Trophoblast cell (in vitro differentiated cells and primary cell): Measurements from ENCODE around the gene JAGN1.

Experiments used
- DNase-seq, 2 donors: peaks; one replicate each; pipeline ENCODE4 v3.0.0-alpha.2; 2016
- H2AFZ ChIP-seq: 2 replicates; pipeline ENCODE4 v1.6.1; 2013; ENCODE audit warnings: low read length, moderate library complexity, mild to moderate bottlenecking; ENCODE audit not compliant: insufficient read depth, poor library complexity
- H2AK5ac ChIP-seq: 2 replicates; pipeline ENCODE4 v1.6.1; 2013; ENCODE audit warnings: mild to moderate bottlenecking, low read length
- H2BK120ac ChIP-seq: 2 replicates; pipeline ENCODE4 v1.6.1; 2013; ENCODE audit warnings: low read length, mild to moderate bottlenecking, moderate library complexity; ENCODE audit not compliant: insufficient read depth, poor library complexity
- H2BK12ac ChIP-seq: 2 replicates; pipeline ENCODE4 v1.6.1; 2013; ENCODE audit warnings: mild to moderate bottlenecking, low read length, moderate library complexity
- H2BK5ac ChIP-seq: 2 replicates; pipeline ENCODE4 v1.6.1; 2013; ENCODE audit warnings: low read length, low read depth, moderate library complexity, mild to moderate bottlenecking; ENCODE audit not compliant: poor library complexity
- H3K14ac ChIP-seq: 2 replicates; pipeline ENCODE4 v1.6.1; 2013; ENCODE audit warnings: mild to moderate bottlenecking, low read length
- H3K18ac ChIP-seq: 2 replicates; pipeline ENCODE4 v1.6.1; 2013; ENCODE audit warnings: mild to moderate bottlenecking, low read length
- H3K23ac ChIP-seq: 2 replicates; pipeline ENCODE4 v1.6.1; 2013; ENCODE audit warnings: low read length
- H3K27ac ChIP-seq: 2 replicates; pipeline ENCODE4 v1.5.1; 2013; ENCODE audit warnings: low read depth, mild to moderate bottlenecking, inconsistent platforms, low read length, moderate library complexity
- H3K27me3 ChIP-seq: 2 replicates; pipeline ENCODE4 v1.6.1; 2013; ENCODE audit warnings: inconsistent platforms, mild to moderate bottlenecking, low read length, moderate library complexity; ENCODE audit not compliant: insufficient read depth
- H3K36me3 ChIP-seq, 2 experiments: 1 replicate in 1 of 2; 2 replicates in 1 of 2; pipeline ENCODE4 v1.6.1; 2013; ENCODE audit warnings: low read length in 2 of 2, mild to moderate bottlenecking in 2 of 2, moderate library complexity in 1 of 2; ENCODE audit not compliant: insufficient read depth in 2 of 2, control insufficient read depth in 1 of 2
- H3K4ac ChIP-seq: 2 replicates; pipeline ENCODE4 v1.6.1; 2013; ENCODE audit warnings: low read depth, mild to moderate bottlenecking, low read length, moderate library complexity
- H3K4me1 ChIP-seq, 2 experiments: 1 replicate in 1 of 2; 2 replicates in 1 of 2; pipeline ENCODE4 v1.6.1; 2013; ENCODE audit warnings: low read length in 2 of 2, mild to moderate bottlenecking in 2 of 2, moderate library complexity in 1 of 2; ENCODE audit not compliant: insufficient read depth in 2 of 2, control insufficient read depth in 1 of 2
- H3K4me2 ChIP-seq: 2 replicates; pipeline ENCODE4 v1.6.1; 2013; ENCODE audit warnings: inconsistent platforms, mild to moderate bottlenecking, low read length, moderate library complexity
- H3K4me3 ChIP-seq: 2 replicates; pipeline ENCODE4 v1.5.1; 2013; ENCODE audit warnings: mild to moderate bottlenecking, low read depth, low read length, inconsistent platforms
- H3K79me1 ChIP-seq: one replicate; pipeline ENCODE4 v1.6.1; 2013; ENCODE audit warnings: low read length
- H3K79me2 ChIP-seq: 2 replicates; pipeline ENCODE4 v1.6.1; 2013; ENCODE audit warnings: low read length, mild to moderate bottlenecking; ENCODE audit not compliant: control insufficient read depth, insufficient read depth, poor library complexity
- H3K9ac ChIP-seq: 2 replicates; pipeline ENCODE4 v1.6.1; 2013; ENCODE audit warnings: mild to moderate bottlenecking, low read length
- H3K9me3 ChIP-seq: 2 replicates; pipeline ENCODE4 v1.6.1; 2013; ENCODE audit warnings: low read depth, mild to moderate bottlenecking, control low read depth, inconsistent platforms, low read length; ENCODE audit not compliant: insufficient read depth
- H4K12ac ChIP-seq: 2 replicates; pipeline ENCODE4 v1.6.1; 2013; ENCODE audit warnings: low read depth, mild to moderate bottlenecking, low read length, moderate library complexity
- H4K8ac ChIP-seq: 2 replicates; pipeline ENCODE4 v1.6.1; 2013; ENCODE audit warnings: low read depth, mild to moderate bottlenecking, low read length, moderate library complexity
- H4K91ac ChIP-seq: one replicate; pipeline ENCODE4 v1.6.1; 2013; ENCODE audit warnings: low read depth, mild to moderate bottlenecking, low read length, moderate library complexity
- WGBS: extraction: QIAGEN DNeasy Blood & Tissue Kit; methylation state at CpG from one replicate; pipeline ENCODE4 v1.1.7; 2013; ENCODE audit warnings: missing lambda C conversion rate; ENCODE audit not compliant: insufficient read length, insufficient coverage; ENCODE audit errors: extremely low coverage; 5-methylcytosine and 5-hydroxymethylcytosine counted together

Gene JAGN1

DNA sequence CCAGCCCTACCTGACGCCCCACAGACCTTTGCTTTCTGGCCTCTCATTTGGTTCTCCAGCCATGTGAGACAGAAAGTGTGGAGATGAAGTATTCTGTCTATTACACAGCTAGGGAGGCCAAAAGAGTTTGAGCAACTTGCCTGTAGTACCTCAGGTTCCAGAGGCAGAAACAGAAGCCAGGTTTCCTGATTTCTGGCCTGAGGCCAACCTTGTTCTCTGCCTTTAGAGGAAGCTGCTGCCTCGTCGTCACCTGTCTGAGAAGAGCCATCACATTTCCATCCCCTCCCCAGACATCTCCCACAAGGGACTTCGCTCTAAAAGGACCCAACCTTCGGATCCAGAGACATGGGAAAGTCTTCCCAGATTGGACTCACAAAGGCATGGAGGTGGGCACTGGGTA lies 16.1 kb downstream of the JAGN1 start:
- Histone ChIP-seq H2BK12ac (no peak overlapping the region), H3K4me2 (no peak overlapping the region), H3K79me2 (peaks cover 3% of the 10 kb centered on the region), H3K27ac (no peak overlapping the region), H3K18ac (no peak overlapping the region), H4K8ac (no peak overlapping the region), H3K23ac (no peak overlapping the region), H2AFZ (no peak overlapping the region), H3K4me1 (peaks cover 13 to 19% of the 10 kb centered on the region in 2 experiments), H4K12ac (no peak overlapping the region), H3K27me3 (no peaks in the 10 kb centered on the region), H3K14ac (no peak overlapping the region), H3K9ac (no peak overlapping the region), H3K79me1 (peaks cover 6% of the 10 kb centered on the region), H3K9me3 (no peaks in the 10 kb centered on the region), H2BK5ac (no peak overlapping the region), H3K36me3 (peaks cover 3 to 5% of the 10 kb centered on the region in 2 experiments), H3K4me3 (no peak overlapping the region), H2BK120ac (no peak overlapping the region), H2AK5ac (no peak overlapping the region), H4K91ac (no peak overlapping the region), H3K4ac (no peak overlapping the region)
- no peak for DNase-seq
- WGBS = no CpG with 5 or more reads among the region's 5 CpGs

DNA sequence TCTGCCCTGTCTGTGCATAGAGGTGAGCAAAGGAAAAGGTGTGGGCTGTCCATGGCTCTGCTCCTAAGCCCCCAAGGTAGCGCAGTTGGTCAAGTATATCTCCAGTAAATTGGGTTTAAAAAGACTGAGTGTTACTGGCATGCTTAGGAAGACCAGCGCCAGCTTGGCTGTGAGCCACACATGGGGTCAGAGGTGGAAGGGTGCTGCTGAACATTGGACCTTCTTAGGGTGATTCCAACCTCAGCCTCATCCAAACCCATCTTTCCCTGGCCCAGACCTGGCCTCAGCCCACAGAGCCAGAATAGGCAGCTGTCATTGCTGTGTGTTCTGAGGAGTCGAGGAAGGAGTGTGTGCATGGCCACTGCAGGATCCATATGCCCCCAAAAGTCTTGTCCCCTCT lies 17.9 kb downstream of the JAGN1 start:
- Histone ChIP-seq H3K27me3 (no peaks in the 10 kb centered on the region), H2BK120ac (no peak overlapping the region), H3K79me2 (no peaks in the 10 kb centered on the region), H4K91ac (no peak overlapping the region), H2AFZ (no peak overlapping the region), H3K27ac (no peak overlapping the region), H2BK5ac (no peak overlapping the region), H2AK5ac (no peak overlapping the region), H3K4me3 (no peak overlapping the region), H3K4me2 (no peak overlapping the region), H3K4ac (no peak overlapping the region), H3K14ac (no peak overlapping the region), H4K8ac (no peak overlapping the region), H3K79me1 (peaks cover 3% of the 10 kb centered on the region), H3K9ac (no peak overlapping the region), H3K23ac (no peak overlapping the region), H3K18ac (no peak overlapping the region), H3K4me1 (peaks cover 0 to 5% of the 10 kb centered on the region in 2 experiments), H4K12ac (no peak overlapping the region), H3K9me3 (no peaks in the 10 kb centered on the region), H3K36me3 (peaks cover 3 to 5% of the 10 kb centered on the region in 2 experiments), H2BK12ac (no peak overlapping the region)
- no CpG with 5 or more reads among the region's 3 CpGs for WGBS
- no peak for DNase-seq

DNA sequence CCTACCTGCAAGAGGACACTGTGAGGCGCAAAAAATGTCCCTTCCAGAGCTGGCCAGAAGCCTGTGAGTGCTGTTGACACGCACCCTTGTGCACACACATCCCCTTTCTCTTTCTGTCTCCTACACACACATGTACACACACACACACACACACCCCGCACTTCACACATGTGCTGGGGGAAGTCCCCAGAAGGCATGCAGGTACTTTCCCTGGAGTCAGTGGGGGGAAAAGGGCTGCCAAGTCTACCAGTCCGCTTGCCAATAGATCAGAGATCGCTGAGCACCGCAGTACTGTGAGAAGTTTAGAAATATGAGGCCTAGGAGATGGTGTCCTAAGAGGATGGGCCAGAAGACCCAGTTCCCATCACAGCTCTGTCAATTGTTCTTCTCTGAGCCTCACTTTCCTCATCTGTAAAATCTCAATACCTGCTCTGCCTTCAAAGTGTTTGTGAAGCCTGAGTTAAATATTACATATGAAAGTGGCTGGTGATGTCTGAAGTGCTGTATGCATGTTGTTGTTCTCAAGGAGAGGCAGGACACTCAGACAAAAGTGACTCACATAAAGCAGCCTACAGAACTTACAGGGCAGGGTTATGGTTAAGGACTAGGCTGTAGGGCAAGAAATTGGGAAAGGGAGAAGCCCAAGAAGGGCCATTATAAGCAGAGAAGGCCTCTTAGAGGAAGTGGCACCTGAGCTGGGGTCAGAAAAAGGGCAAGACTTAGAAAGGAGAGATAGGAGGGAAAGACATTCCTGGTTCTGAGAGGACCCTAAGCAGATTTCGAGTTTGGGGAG lies 19.0 kb downstream of the JAGN1 start:
- Histone ChIP-seq H2AK5ac (no peak overlapping the region), H3K4me1 (peaks cover 0 to 3% of the 10 kb centered on the region in 2 experiments), H3K79me1 (no peaks in the 10 kb centered on the region), H2AFZ (no peak overlapping the region), H3K27me3 (no peaks in the 10 kb centered on the region), H3K14ac (no peak overlapping the region), H2BK120ac (no peak overlapping the region), H4K8ac (no peak overlapping the region), H3K9me3 (no peaks in the 10 kb centered on the region), H3K27ac (no peak overlapping the region), H3K79me2 (no peaks in the 10 kb centered on the region), H3K36me3 (peaks cover 3 to 5% of the 10 kb centered on the region in 2 experiments), H3K9ac (no peak overlapping the region), H3K4ac (no peak overlapping the region), H3K4me3 (no peak overlapping the region), H2BK5ac (no peak overlapping the region), H3K4me2 (no peak overlapping the region), H3K18ac (no peak overlapping the region), H4K91ac (no peak overlapping the region), H2BK12ac (no peak overlapping the region), H3K23ac (no peak overlapping the region), H4K12ac (no peak overlapping the region)
- WGBS = no CpG with 5 or more reads among the region's 7 CpGs
- no peak for DNase-seq

DNA sequence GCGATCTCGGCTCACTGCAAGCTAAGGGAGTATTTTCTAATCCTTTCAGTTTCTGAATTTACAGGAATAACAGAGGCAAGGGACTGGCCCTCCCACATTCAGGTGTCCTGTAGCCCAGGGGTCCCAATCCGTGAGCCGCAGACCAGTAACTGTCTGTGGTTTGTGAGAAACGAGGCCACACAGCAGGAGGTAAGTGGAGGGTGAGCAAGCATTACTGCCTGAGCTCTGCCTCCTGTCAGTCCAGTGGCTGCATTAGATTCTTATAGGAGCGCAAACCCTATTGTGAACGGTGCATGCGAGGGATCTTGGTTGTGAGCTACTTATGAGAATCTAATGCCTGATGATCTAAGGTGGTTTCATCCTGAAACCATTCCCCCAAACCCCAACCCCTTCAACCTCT lies 21.5 kb downstream of the JAGN1 start:
- H3K4me1 ChIP-seq = peaks cover 6 to 12% of the 10 kb centered on the region in 2 experiments
- no peak overlapping the region for H3K4me3 ChIP-seq
- peaks cover 2 to 3% of the 10 kb centered on the region in 2 experiments for H3K36me3 ChIP-seq
- H3K14ac ChIP-seq = no peak overlapping the region
- H3K9me3 ChIP-seq = no peaks in the 10 kb centered on the region
- no peak overlapping the region for H3K9ac ChIP-seq
- no peak overlapping the region for H3K4ac ChIP-seq
- no peak overlapping the region for H3K27ac ChIP-seq
- no peak overlapping the region for H4K91ac ChIP-seq
- no peak overlapping the region for H2AFZ ChIP-seq
- no peaks in the 10 kb centered on the region for H3K27me3 ChIP-seq
- H3K4me2 ChIP-seq = no peak overlapping the region
- H3K79me1 ChIP-seq = peaks cover 14% of the 10 kb centered on the region
- WGBS = no CpG with 5 or more reads among the region's 8 CpGs
- no peak overlapping the region for H2BK5ac ChIP-seq
- H3K18ac ChIP-seq = no peak overlapping the region
- peaks cover 10% of the 10 kb centered on the region for H3K79me2 ChIP-seq
- no peak overlapping the region for H2AK5ac ChIP-seq
- no peak overlapping the region for H3K23ac ChIP-seq
- H2BK120ac ChIP-seq = no peak overlapping the region
- no peak for DNase-seq
- H2BK12ac ChIP-seq = no peak overlapping the region
- no peak overlapping the region for H4K12ac ChIP-seq
- no peak overlapping the region for H4K8ac ChIP-seq
